Activated naive CD4-positive, alpha-beta T cell treated with anti-CD3 and anti-CD28 coated beads, Interleukin-2, amount 50 U/mL, for 24 hours (primary cell): ENCODE measurements around the gene TRPT1.

Source experiments
- H3K27ac Mint-ChIP-seq: one replicate; pipeline ENCODE4 v1.8.0; 2021; ENCODE audit warnings: mild to moderate bottlenecking, mixed read lengths
- H3K27me3 Mint-ChIP-seq: one replicate; pipeline ENCODE4 v1.8.0; 2021; ENCODE audit warnings: mixed read lengths
- H3K36me3 Mint-ChIP-seq: one replicate; pipeline ENCODE4 v1.8.0; 2021; ENCODE audit warnings: mixed read lengths
- H3K4me1 Mint-ChIP-seq: one replicate; pipeline ENCODE4 v1.8.0; 2021; ENCODE audit warnings: mixed read lengths
- H3K4me3 Mint-ChIP-seq: one replicate; pipeline ENCODE4 v1.8.0; 2021; ENCODE audit warnings: mild to moderate bottlenecking, mixed read lengths
- H3K9me3 Mint-ChIP-seq: one replicate; pipeline ENCODE4 v1.8.0; 2021; ENCODE audit warnings: mixed read lengths

The TRPT1 gene

DNA sequence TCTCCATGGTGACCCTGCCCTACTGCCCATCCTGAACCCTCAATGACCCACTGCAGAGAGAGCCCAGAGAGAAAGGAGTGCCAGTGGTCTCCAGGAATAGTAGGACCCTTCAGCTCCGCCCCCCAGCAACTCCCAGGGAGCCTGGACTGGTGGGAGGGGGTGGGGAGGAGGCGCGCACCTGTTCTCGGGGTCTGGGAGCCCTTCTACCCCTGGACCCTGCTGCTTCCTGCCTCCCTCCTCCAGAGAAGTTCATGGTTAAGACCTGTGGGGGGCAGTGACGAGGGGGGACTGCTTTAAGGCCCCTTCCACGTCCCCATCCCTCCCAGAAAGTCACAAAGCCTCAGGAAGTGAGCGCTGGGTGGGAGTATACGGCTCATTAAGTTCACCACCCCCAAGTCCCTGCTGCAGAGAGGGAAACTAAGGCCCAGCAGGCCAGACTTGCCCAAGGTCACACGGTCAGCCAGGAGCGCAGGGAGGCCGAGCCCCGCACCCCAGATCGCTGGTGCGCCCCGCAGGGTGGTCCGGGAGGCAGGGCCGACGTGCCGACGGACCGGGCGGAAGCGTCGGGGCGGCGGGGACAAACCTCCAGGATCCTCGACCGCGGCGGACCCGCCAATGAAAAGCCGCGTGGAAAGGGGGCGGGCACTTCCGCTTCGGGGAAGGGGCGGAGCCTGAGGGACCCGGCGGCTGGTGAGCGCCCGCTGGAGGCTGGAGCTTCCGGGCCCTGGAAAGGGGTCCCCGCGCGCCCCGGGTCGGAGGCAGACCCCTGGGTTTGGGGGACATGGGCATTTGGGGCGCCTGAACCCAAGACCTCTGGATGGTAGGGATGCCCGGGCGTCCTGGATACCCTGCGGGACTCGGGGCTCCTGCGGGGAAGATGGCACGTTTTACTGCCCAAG is at the start of gene TRPT1, which contains the start of gene NUDT22:
TRPT1 (minus strand) TSS at position 579 of the 899 bp plus-strand sequence; CDS start at position 253, 326 bp downstream.
NUDT22 (plus strand) TSS at position 667 of the 899 bp plus-strand sequence. CDS start 379 bp downstream, outside the sequence.
- H3K27me3 Mint-ChIP-seq, result no peaks in the 10 kb centered on the region

DNA sequence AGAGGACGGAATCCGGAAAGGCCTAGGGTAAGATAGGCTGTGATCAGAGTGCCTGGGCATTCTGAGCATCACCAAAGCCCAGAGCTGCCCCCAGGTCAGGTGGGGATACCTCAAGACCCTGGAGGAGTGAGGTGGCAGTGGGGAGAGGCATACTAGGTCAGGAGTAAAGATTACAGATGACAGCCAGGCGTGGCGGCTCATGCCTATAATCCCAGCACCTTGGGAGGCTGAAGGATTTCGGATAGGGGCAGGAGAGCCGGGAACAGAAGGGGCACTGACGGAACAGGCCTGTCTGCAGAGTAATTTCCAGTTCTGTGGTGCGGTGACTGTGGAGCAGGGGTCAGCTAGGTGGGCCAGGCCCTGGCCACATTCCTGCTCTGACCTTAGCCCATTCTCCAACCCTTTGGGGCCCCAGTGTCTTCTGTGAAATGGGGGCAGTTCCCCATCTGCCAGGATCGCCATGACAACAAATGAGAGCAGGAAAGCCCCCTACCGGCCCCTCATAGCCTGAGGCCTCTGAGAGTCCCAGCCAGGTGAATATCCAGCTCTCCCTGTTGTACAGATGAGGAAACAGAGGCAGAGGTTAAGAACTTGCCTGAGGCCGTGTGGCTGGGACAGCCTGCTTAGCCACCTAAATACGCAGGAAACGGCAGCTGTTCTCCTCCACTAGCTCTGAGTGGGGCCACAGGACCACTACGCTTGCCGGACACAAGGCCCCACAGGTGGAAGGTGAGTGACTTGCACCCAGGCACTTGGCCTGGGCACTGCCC is 49.2 kb upstream of the TRPT1 start:
- H3K4me1 Mint-ChIP-seq, result no peaks in the 10 kb centered on the region
- H3K4me3 Mint-ChIP-seq, result no peak overlapping the region
- H3K27ac Mint-ChIP-seq, result no peak overlapping the region
- no peaks in the 10 kb centered on the region for H3K27me3 Mint-ChIP-seq
- no peaks in the 10 kb centered on the region for H3K9me3 Mint-ChIP-seq
- peaks cover 2% of the 10 kb centered on the region for H3K36me3 Mint-ChIP-seq

More for the DNA sequence above, at the start of gene TRPT1, which contains the start of gene NUDT22:
- Mint-ChIP-seq H3K4me3 (peak within 1 kb of the TSS; percentile 87), H3K27ac (peak within 1 kb of the TSS; percentile 74), H3K4me1 (peaks cover 36% of the 10 kb centered on the region), H3K36me3 (no peaks in the 10 kb centered on the region), H3K9me3 (no peaks in the 10 kb centered on the region)

- Mint-ChIP-seq H3K36me3 (no peaks in the 10 kb centered on the region), H3K9me3 (no peaks in the 10 kb centered on the region), H3K4me3 (peak overlapping the region; percentile 97), H3K27ac (peak overlapping the region; percentile 97), H3K4me1 (peaks cover 13% of the 10 kb centered on the region), H3K27me3 (no peaks in the 10 kb centered on the region)
Observed at GRCh38 chr11:64269540-64270220, 43.7 kb upstream of the TRPT1 start.

GRCh38 chr11:64268893-64269539 is 43.0 kb upstream of the TRPT1 start:
- Mint-ChIP-seq H3K27ac (peak overlapping the region; percentile 94), H3K9me3 (no peaks in the 10 kb centered on the region), H3K36me3 (no peaks in the 10 kb centered on the region), H3K4me1 (peaks cover 13% of the 10 kb centered on the region), H3K27me3 (no peaks in the 10 kb centered on the region), H3K4me3 (peak overlapping the region; percentile 97)

- no peaks in the 10 kb centered on the region for H3K36me3 Mint-ChIP-seq
- peaks cover 13% of the 10 kb centered on the region for H3K4me1 Mint-ChIP-seq
- peak overlapping the region; percentile 94 for H3K27ac Mint-ChIP-seq
- no peaks in the 10 kb centered on the region for H3K27me3 Mint-ChIP-seq
- no peaks in the 10 kb centered on the region for H3K9me3 Mint-ChIP-seq
- peak overlapping the region; percentile 97 for H3K4me3 Mint-ChIP-seq
Observed at GRCh38 chr11:64268025-64268892, 42.3 kb upstream of the TRPT1 start.

GRCh38 chr11:64267207-64267945 is 41.4 kb upstream of the TRPT1 start:
- H3K27ac Mint-ChIP-seq, result no peak overlapping the region
- H3K27me3 Mint-ChIP-seq, result no peaks in the 10 kb centered on the region
- H3K4me3 Mint-ChIP-seq, result no peak overlapping the region
- no peaks in the 10 kb centered on the region for H3K36me3 Mint-ChIP-seq
- H3K4me1 Mint-ChIP-seq, result peaks cover 13% of the 10 kb centered on the region
- H3K9me3 Mint-ChIP-seq, result no peaks in the 10 kb centered on the region

DNA sequence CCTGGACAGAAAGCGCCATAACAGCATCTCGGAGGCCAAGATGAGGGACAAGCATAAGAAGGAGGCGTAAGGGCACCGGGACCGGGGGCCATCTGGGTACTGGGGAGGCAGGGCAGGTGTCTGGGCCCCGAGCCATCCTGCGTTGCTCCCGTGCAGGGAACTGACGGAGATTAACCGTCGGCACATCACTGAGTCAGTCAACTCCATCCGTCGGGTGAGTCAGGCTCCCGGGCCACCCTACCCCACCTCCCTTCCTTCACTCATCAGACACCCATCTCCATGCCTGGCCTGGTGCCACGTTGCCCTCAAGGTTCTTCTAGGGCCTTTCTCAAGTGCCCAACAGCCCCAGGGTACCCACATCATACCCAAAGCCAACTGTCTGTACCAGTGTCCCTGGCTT is 40.4 kb upstream of the TRPT1 start:
- Mint-ChIP-seq H3K4me1 (peaks cover 13% of the 10 kb centered on the region), H3K27me3 (no peaks in the 10 kb centered on the region), H3K4me3 (no peak overlapping the region), H3K27ac (no peak overlapping the region), H3K36me3 (no peaks in the 10 kb centered on the region), H3K9me3 (no peaks in the 10 kb centered on the region)

- Mint-ChIP-seq H3K4me1 (peaks cover 13% of the 10 kb centered on the region), H3K27me3 (no peaks in the 10 kb centered on the region), H3K9me3 (no peaks in the 10 kb centered on the region), H3K36me3 (no peaks in the 10 kb centered on the region), H3K27ac (no peak overlapping the region), H3K4me3 (no peak overlapping the region)
Observed at GRCh38 chr11:64265176-64266160, 39.5 kb upstream of the TRPT1 start.

DNA sequence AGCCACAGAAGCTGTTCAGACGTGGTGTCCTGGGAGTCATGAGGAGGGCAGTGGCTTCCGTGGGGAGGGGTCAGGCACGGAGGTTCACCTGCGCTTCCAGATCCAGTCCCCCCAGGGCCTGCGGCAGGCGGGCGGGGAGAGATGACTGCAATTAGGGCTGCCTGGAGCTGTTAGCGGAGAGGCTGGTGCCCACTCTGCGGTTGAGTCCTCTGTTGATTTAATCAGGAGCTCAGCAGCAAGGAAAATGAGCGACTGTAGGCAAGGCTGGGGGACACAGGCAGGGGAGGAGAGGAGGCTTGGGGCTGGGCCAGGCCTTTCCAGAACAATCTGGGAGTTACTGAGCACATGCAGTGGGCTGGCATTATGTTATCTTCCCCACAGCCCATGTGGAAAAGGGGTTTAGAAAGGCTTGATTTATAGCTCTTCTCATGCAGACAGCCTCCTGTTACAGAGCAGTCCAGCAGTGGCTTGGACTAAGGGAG is 38.4 kb upstream of the TRPT1 start:
- Mint-ChIP-seq H3K36me3 (no peaks in the 10 kb centered on the region), H3K9me3 (no peaks in the 10 kb centered on the region), H3K4me1 (peaks cover 16% of the 10 kb centered on the region), H3K4me3 (no peak overlapping the region), H3K27ac (no peak overlapping the region), H3K27me3 (no peaks in the 10 kb centered on the region)

DNA sequence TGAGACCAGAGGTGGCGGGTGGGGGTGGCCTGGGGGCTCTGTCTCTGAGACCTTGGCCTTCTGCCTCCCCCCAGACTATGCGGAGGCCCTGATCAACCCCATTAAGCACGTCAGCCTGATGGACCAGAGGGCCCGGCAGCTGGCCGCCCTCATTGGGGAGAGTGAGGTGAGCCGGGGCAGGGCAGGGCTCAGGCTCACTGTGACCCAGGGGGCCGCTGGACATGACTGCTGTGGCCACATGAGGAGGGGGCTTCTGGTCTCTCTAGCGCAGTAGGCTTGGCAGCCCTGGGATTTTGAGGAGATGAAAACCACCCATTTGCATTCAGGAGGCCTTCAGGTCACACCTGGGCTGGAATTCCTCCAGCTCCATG is 37.9 kb upstream of the TRPT1 start:
- H3K4me3 Mint-ChIP-seq, result no peak overlapping the region
- no peaks in the 10 kb centered on the region for H3K27me3 Mint-ChIP-seq
- peaks cover 13% of the 10 kb centered on the region for H3K4me1 Mint-ChIP-seq
- H3K27ac Mint-ChIP-seq, result no peak overlapping the region
- no peaks in the 10 kb centered on the region for H3K9me3 Mint-ChIP-seq
- H3K36me3 Mint-ChIP-seq, result no peaks in the 10 kb centered on the region

GRCh38 chr11:64263021-64263946 is 37.3 kb upstream of the TRPT1 start:
- no peak overlapping the region for H3K4me3 Mint-ChIP-seq
- no peak overlapping the region for H3K27ac Mint-ChIP-seq
- H3K27me3 Mint-ChIP-seq, result no peaks in the 10 kb centered on the region
- H3K4me1 Mint-ChIP-seq, result peaks cover 8% of the 10 kb centered on the region
- H3K9me3 Mint-ChIP-seq, result no peaks in the 10 kb centered on the region
- H3K36me3 Mint-ChIP-seq, result no peaks in the 10 kb centered on the region
